ENCODE data around the gene EVI5L. TPM values are rescaled to one million over a fixed set of nuclear protein-coding genes. Genes with fewer than 3 reads are reported as not detected.

The EVI5L gene
- polyA plus RNA-seq, 1 of the 3 experiments (the other 2 are of a cell fraction) = 9.7 TPM

DNA sequence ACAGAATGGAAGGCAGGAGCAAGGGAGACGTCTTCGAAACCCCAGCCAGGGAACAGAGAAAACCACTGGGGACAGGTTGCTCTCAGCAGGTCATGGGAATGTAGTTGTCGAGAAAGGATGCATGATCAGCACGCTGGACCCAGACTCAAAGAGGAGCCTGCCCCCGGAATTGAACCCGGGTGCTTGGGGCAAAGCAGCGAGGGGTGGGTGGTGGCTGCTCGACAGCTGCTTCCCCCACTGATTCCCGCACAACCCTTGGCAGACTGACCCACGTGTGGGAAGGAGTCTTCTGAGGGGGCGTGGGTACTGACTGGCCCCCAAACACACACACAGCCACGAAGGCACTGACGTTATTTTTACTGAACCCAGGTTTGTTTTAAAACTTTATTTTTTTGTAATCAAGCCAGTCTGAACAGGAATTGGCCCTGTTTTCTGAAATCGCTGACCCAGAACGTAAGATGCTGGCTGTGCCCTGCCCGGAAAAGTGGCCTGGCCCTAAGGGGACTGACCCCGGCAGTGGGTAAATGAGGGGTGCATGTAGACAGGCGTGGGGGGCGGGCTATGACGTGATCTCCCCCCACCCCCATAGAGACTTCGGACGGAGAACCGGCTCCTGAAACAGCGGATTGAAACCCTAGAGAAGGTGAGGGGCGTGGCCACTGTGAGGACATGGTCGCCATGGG, 25.5 kb downstream of the EVI5L start:
- 83% methylated on average over 26 of the region's 26 CpGs for WGBS (ENCODE audit: low lambda C conversion rate)
- POLR2A ChIA-PET = no interaction called here
- TF ChIP-seq SMC3 (IDR thresholded peaks at IDR 0.05; ENCODE audit: low read depth, low read length) = no peak
- TF ChIP-seq ELF1 (IDR thresholded peaks at IDR 0.05) = no peak
- no peak for TF ChIP-seq JUND (IDR thresholded peaks at IDR 0.05)
- TF ChIP-seq EP300 (IDR thresholded peaks at IDR 0.05; ENCODE audit: borderline replicate concordance in 1 of 2, low read depth in 1 of 2, low read length in 1 of 2) = no peak
- TF ChIP-seq SIN3A (IDR thresholded peaks at IDR 0.05; ENCODE audit: borderline replicate concordance, low read depth, low read length) = no peak
- no peak for TF ChIP-seq RFX5 (IDR thresholded peaks at IDR 0.05; ENCODE audit: low read length)
- TF ChIP-seq TCF12 (IDR thresholded peaks at IDR 0.05) = no peak
- TF ChIP-seq YY1 (IDR thresholded peaks at IDR 0.05; ENCODE audit: low read depth) = no peak
- no peak for TF ChIP-seq RCOR1 (IDR thresholded peaks at IDR 0.05; ENCODE audit: low read length)
- TF ChIP-seq, protein P1, sequence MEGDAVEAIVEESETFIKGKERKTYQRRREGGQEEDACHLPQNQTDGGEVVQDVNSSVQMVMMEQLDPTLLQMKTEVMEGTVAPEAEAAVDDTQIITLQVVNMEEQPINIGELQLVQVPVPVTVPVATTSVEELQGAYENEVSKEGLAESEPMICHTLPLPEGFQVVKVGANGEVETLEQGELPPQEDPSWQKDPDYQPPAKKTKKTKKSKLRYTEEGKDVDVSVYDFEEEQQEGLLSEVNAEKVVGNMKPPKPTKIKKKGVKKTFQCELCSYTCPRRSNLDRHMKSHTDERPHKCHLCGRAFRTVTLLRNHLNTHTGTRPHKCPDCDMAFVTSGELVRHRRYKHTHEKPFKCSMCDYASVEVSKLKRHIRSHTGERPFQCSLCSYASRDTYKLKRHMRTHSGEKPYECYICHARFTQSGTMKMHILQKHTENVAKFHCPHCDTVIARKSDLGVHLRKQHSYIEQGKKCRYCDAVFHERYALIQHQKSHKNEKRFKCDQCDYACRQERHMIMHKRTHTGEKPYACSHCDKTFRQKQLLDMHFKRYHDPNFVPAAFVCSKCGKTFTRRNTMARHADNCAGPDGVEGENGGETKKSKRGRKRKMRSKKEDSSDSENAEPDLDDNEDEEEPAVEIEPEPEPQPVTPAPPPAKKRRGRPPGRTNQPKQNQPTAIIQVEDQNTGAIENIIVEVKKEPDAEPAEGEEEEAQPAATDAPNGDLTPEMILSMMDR (IDR thresholded peaks at IDR 0.05) = no peak

DNA sequence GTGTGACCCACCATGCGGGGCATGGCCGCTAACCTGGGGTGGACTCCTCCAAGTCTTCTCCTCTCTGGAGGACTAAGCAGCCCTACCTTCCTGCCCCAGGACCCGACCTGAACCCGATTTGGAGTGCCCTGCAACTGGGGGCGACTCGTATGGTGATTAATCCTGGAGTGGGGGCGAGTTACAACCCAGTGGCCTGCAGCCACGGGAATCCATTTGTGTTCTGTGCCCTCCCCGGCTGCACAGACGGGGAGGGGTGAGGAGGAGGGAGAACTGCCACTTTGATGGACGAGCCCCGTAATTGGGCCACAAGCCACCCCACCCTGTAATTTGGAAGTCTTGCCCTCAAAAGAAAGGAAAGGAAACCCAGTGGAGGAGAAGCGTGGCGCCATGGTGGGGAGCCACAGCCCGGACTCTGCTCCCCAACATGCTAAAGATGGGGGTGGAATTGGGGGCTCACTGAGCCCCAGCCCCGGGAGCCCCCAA, 26.1 kb downstream of the EVI5L start:
- no peaks in the 10 kb centered on the region for H3K9me2 ChIP-seq
- ChIA-PET POLR2A (no interaction called here), CTCF (no interaction called here)
- H3K79me2 ChIP-seq (ENCODE audit: insufficient read depth) = no peaks in the 10 kb centered on the region
- 83% methylated on average over 14 of the region's 16 CpGs for WGBS (ENCODE audit: low lambda C conversion rate)
- no peak overlapping the region for H3K4me3 ChIP-seq (ENCODE audit: low read depth in 2 of 2, low read length in 1 of 2)
- TF ChIP-seq NRF1 (IDR thresholded peaks at IDR 0.05; ENCODE audit: low read depth, low read length) (no peak), REST (IDR thresholded peaks at IDR 0.05; ENCODE audit: low read depth, low read length) (no peak), RCOR1 (IDR thresholded peaks at IDR 0.05; ENCODE audit: low read length) (no peak), ELF1 (IDR thresholded peaks at IDR 0.05) (no peak)
- H3K27ac ChIP-seq (ENCODE audit: low read depth in 2 of 2, low read length in 1 of 2) = no peak overlapping the region
- H3K27me3 ChIP-seq (ENCODE audit: insufficient read depth) = no peaks in the 10 kb centered on the region
- no peaks in the 10 kb centered on the region for H3F3A ChIP-seq (replicated peaks; ENCODE audit: insufficient read depth)
- no peaks in the 10 kb centered on the region for H4K20me1 ChIP-seq (ENCODE audit: insufficient read depth)
- H3K9me3 ChIP-seq = no peaks in the 10 kb centered on the region
- H3K9ac ChIP-seq = no peak overlapping the region
- H3K36me3 ChIP-seq (replicated peaks in 1 of 2; ENCODE audit: control insufficient read depth in 1 of 2, insufficient read depth in 2 of 2, low read length in 1 of 2) = no peaks in the 10 kb centered on the region
- H3K4me2 ChIP-seq = no peak overlapping the region
- DNase-seq = no peak
- no peak overlapping the region for H2AFZ ChIP-seq (ENCODE audit: low read depth)
- peaks cover 0 to 5% of the 10 kb centered on the region in 2 experiments; a peak in 1 of 4 replicates for H3K4me1 ChIP-seq (ENCODE audit: control insufficient read depth in 1 of 2, insufficient read depth in 2 of 2, low read depth in 1 of 2, low read length in 1 of 2)

More for the DNA sequence above, 25.5 kb downstream of the EVI5L start:
- no peak overlapping the region for H3K9ac ChIP-seq
- no peaks in the 10 kb centered on the region for H3K9me2 ChIP-seq
- DNase-seq = no peak
- no peaks in the 10 kb centered on the region for H3K79me2 ChIP-seq (ENCODE audit: insufficient read depth)
- no peaks in the 10 kb centered on the region for H3F3A ChIP-seq (replicated peaks; ENCODE audit: insufficient read depth)
- H3K36me3 ChIP-seq (replicated peaks in 1 of 2; ENCODE audit: control insufficient read depth in 1 of 2, insufficient read depth in 2 of 2, low read length in 1 of 2) = no peaks in the 10 kb centered on the region
- no peaks in the 10 kb centered on the region for H3K27me3 ChIP-seq (ENCODE audit: insufficient read depth)
- H3K4me1 ChIP-seq (ENCODE audit: control insufficient read depth in 1 of 2, insufficient read depth in 2 of 2, low read depth in 1 of 2, low read length in 1 of 2) = peaks cover 0 to 6% of the 10 kb centered on the region in 2 experiments; a peak in 1 of 4 replicates
- no peak overlapping the region for H2AFZ ChIP-seq (ENCODE audit: low read depth)
- CTCF ChIA-PET = no interaction called here
- no peaks in the 10 kb centered on the region for H3K9me3 ChIP-seq
- H3K4me2 ChIP-seq = no peak overlapping the region
- no peak overlapping the region for H3K27ac ChIP-seq (ENCODE audit: low read depth in 2 of 2, low read length in 1 of 2)
- no peaks in the 10 kb centered on the region for H4K20me1 ChIP-seq (ENCODE audit: insufficient read depth)
- no peak overlapping the region for H3K4me3 ChIP-seq (ENCODE audit: low read depth in 2 of 2, low read length in 1 of 2)
